ENCODE data around the gene STIM1. TPM values are rescaled to one million over a fixed set of nuclear protein-coding genes. Genes with fewer than 3 reads are reported as not detected.

Gene STIM1
- total RNA-seq, 4 donors from 2014 or later, result 65.2 to 150 (median 92.6) TPM

GRCh38 chr11:3840870-3841425 lies 14.5 kb upstream of the STIM1 start, which contains the start of gene RHOG:
TSS of gene RHOG (minus strand) at chr11:3840959. CDS start at chr11:3828138, 12,821 bp downstream.
- peak; percentile 95 for DNase-seq (ENCODE audit: extremely low spot score)
- H3K9me3 ChIP-seq, result no peaks in the 10 kb centered on the region
- peaks cover 37 to 54% (median 45%) of the 10 kb centered on the region in 4 donors for H3K4me1 ChIP-seq
- 1% methylated on average over 13 of the region's 42 CpGs for WGBS
- intact Hi-C loops (cut with DNase I), result no loop called here
- H3K27ac ChIP-seq (replicated peaks in 1 of 4), result peak within 1 kb of the TSS; percentile 90 to 98 (median 98)
- H3K4me3 ChIP-seq, result peak within 1 kb of the TSS; percentile 89 to 99 (median 91)
- no peaks in the 10 kb centered on the region for H3K36me3 ChIP-seq
- TF ChIP-seq POLR2A (IDR thresholded peaks at IDR 0.05; ENCODE audit: low read depth) (no peak), CTCF (IDR thresholded peaks at IDR 0.05) (no peak), EP300 (IDR thresholded peaks at IDR 0.05) (no peak), POLR2AphosphoS5 (IDR thresholded peaks at IDR 0.05) (peak; percentile 39 to 54)
- no peaks in the 10 kb centered on the region for H3K27me3 ChIP-seq

- H3K4me1 ChIP-seq, result peaks cover 31 to 46% (median 38%) of the 10 kb centered on the region in 4 donors
- DNase-seq (ENCODE audit: extremely low spot score), result peak; percentile 97
- WGBS, result 48% methylated on average over 22 of the region's 44 CpGs
- H3K4me3 ChIP-seq, result peak overlapping the region; percentile 89 to 99 (median 91)
- TF ChIP-seq POLR2AphosphoS5 (IDR thresholded peaks at IDR 0.05) (peak; percentile 73 to 80), EP300 (IDR thresholded peaks at IDR 0.05) (no peak), CTCF (IDR thresholded peaks at IDR 0.05) (peak; percentile 72 to 85 (median 72)), POLR2A (IDR thresholded peaks at IDR 0.05; ENCODE audit: low read depth) (peak; percentile 15)
- H3K27ac ChIP-seq (replicated peaks in 1 of 4), result peak overlapping the region; percentile 90 to 98 (median 98)
- intact Hi-C loops (cut with DNase I), result no loop called here
- H3K27me3 ChIP-seq, result no peaks in the 10 kb centered on the region
- H3K9me3 ChIP-seq, result no peaks in the 10 kb centered on the region
- no peaks in the 10 kb centered on the region for H3K36me3 ChIP-seq
Measured at GRCh38 chr11:3841426-3842350, 13.8 kb upstream of the STIM1 start.

GRCh38 chr11:3843326-3843725 lies 12.1 kb upstream of the STIM1 start:
- TF ChIP-seq POLR2A (IDR thresholded peaks at IDR 0.05; ENCODE audit: low read depth) (no peak), CTCF (IDR thresholded peaks at IDR 0.05) (no peak), EP300 (IDR thresholded peaks at IDR 0.05) (no peak), POLR2AphosphoS5 (IDR thresholded peaks at IDR 0.05) (no peak)

GRCh38 chr11:3845246-3845645 lies 10.2 kb upstream of the STIM1 start:
- intact Hi-C loops (cut with DNase I), result no loop called here
- no peak for TF ChIP-seq POLR2A (IDR thresholded peaks at IDR 0.05; ENCODE audit: low read depth)
- TF ChIP-seq POLR2AphosphoS5 (IDR thresholded peaks at IDR 0.05), result no peak
- TF ChIP-seq CTCF (IDR thresholded peaks at IDR 0.05), result no peak
- no peak for TF ChIP-seq EP300 (IDR thresholded peaks at IDR 0.05)
- H3K27me3 ChIP-seq, result no peaks in the 10 kb centered on the region
- H3K36me3 ChIP-seq, result no peaks in the 10 kb centered on the region
- H3K27ac ChIP-seq (replicated peaks in 1 of 4), result no peak overlapping the region
- H3K4me1 ChIP-seq, result peaks cover under 1 to 16% (median 6%) of the 10 kb centered on the region in 4 donors
- no peaks in the 10 kb centered on the region for H3K9me3 ChIP-seq
- no peak for DNase-seq (ENCODE audit: extremely low spot score)
- no peak overlapping the region for H3K4me3 ChIP-seq
- 89% methylated on average over 1 of the region's 1 CpG for WGBS

More at GRCh38 chr11:3843326-3843725, 12.1 kb upstream of the STIM1 start:
- Histone ChIP-seq H3K4me3 (no peak overlapping the region), H3K4me1 (peaks cover 15 to 30% (median 22%) of the 10 kb centered on the region in 4 donors), H3K36me3 (no peaks in the 10 kb centered on the region), H3K27ac (replicated peaks in 1 of 4) (no peak overlapping the region), H3K9me3 (no peaks in the 10 kb centered on the region), H3K27me3 (no peaks in the 10 kb centered on the region)
- WGBS, result 90% methylated on average over 3 of the region's 3 CpGs
- DNase-seq (ENCODE audit: extremely low spot score), result no peak
- intact Hi-C loops (cut with DNase I), result no loop called here

All from esophagus muscularis mucosa (tissue), 4 donors.